Astrocyte of the cerebellum (primary cell): ENCODE results near the gene DYRK1A.

ENCODE experiments used
- DNase-seq: peaks from one replicate; pipeline ENCODE4 v3.0.0-alpha.2; 2011; ENCODE audit warnings: low read depth
- H3K4me3 ChIP-seq: 2 replicates; pipeline ENCODE4 v1.5.1; 2011; ENCODE audit warnings: mild to moderate bottlenecking, low read depth, low read length, moderate library complexity
- in situ Hi-C: cut with HindIII; loops from 2 replicates; pipeline ENCODE4 v1.10.0; 2017; ENCODE audit warnings: low sequenced_read_pairs
- TF ChIP-seq, protein P1 (sequence below): IDR thresholded peaks from 2 replicates; pipeline ENCODE4 v1.5.1; 2012; ENCODE audit warnings: low read length, low read depth, moderate library complexity, mild to moderate bottlenecking; ENCODE audit errors: missing control alignments

DYRK1A gene

DNA sequence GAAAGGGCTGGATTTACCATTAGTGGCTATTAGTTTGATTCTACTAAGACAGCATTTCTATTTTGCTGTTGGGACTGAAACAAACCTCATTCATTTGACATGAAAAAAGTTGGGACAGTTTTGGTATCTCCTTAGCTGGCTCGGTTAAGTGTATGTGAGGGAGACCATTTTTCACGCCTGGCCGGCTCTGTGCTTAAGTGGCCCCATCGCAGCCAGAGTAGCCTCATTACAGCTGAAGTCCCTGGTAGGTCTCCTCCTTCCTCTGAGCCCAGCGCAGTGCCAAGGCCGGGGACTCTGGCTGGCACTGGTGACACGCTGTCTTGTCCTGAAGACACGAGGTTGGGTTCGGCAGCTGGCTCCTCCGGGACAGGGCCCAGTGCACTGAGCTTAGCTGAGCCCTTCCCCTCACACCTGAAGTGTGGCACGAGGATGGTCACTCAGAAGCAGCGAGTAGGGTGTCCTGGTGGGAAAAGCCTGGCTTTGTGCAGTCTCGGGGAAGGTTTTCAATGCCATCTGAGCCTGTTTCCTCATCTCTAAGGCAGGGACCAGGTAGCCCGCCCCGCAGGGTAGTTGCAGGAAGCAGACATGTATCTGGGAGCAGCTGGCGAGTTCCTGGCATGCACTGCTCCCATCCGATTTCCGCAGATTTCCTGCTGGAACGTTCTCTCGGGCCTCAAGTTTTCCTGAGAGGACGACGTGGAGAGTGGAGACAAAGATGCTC, 196.5 kb downstream of the DYRK1A start:
- TF ChIP-seq, protein P1, sequence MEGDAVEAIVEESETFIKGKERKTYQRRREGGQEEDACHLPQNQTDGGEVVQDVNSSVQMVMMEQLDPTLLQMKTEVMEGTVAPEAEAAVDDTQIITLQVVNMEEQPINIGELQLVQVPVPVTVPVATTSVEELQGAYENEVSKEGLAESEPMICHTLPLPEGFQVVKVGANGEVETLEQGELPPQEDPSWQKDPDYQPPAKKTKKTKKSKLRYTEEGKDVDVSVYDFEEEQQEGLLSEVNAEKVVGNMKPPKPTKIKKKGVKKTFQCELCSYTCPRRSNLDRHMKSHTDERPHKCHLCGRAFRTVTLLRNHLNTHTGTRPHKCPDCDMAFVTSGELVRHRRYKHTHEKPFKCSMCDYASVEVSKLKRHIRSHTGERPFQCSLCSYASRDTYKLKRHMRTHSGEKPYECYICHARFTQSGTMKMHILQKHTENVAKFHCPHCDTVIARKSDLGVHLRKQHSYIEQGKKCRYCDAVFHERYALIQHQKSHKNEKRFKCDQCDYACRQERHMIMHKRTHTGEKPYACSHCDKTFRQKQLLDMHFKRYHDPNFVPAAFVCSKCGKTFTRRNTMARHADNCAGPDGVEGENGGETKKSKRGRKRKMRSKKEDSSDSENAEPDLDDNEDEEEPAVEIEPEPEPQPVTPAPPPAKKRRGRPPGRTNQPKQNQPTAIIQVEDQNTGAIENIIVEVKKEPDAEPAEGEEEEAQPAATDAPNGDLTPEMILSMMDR = no peak
- peak overlapping the region; percentile 59 for H3K4me3 ChIP-seq
- DNase-seq = no peak
- in situ Hi-C loops = no loop called here

DNA sequence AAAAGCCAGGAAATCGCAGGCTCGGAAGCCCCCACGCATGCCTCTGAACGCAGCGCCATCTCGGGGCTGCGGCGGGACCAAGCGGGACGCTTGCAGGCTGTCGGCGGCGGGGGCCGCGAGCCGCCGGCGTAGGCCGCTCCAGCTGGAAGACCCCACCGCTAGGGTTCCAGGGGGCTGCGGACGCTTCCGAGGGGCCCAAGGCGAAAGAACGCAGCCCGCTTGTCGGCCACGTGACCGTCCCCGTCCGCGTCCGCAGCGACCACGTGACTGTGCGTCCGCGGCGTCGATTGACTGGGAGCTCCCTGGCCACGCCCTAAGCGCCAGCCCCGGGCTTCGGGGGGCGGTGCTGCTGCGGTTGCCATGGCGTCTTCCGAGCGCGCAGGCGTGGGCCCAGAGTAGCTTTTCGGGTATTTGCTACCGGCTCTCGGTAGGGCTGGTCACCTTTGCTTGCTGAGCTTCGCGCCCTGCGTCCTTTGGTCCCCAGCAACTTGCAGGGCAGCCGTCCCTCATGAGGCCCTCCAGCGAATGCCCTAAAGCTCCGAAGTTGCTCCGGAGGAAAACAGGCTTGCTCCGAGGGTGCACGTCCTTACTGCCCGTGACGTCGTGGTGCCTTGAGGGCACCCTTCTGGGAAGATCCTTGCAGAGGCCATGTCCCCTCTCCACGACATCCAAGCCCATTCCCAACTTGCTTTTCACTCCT, 197.2 kb downstream of the DYRK1A start:
- peak; percentile 79 for DNase-seq
- in situ Hi-C loops = no loop called here
- peak overlapping the region; percentile 59 for H3K4me3 ChIP-seq
- TF ChIP-seq, protein P1 = peak; percentile 47

DNA sequence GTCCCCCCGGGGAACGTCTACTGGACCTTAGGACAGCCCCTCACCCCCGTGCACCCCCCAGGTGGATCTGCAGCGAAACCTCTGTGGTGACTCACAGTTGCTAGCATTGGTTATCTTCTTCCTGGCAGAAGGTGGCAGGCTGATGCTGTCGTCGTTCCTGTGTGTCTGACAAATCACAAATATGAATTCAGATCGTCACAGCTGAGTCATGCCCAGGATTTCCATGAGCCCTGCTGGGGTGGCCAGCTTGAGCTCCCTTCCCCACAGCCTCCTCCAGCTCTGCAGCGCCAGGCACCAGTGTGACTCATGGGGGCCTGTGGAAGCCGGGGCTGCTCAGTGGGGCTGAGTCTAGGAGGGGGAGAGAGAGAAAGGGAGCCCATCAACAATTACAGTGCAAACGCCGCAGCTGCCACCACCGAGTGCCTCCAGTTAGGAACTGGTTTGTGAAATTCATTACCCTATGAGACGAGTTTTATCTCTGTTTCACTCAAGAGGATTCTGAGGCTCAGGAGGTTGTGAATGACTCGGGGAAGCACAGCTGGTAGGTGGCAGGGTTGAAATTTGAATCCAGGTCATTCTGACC, 197.9 kb downstream of the DYRK1A start:
- in situ Hi-C loops = no loop called here
- peak overlapping the region; percentile 59 for H3K4me3 ChIP-seq
- DNase-seq = peak; percentile 94
- TF ChIP-seq, protein P1 = no peak

DNA sequence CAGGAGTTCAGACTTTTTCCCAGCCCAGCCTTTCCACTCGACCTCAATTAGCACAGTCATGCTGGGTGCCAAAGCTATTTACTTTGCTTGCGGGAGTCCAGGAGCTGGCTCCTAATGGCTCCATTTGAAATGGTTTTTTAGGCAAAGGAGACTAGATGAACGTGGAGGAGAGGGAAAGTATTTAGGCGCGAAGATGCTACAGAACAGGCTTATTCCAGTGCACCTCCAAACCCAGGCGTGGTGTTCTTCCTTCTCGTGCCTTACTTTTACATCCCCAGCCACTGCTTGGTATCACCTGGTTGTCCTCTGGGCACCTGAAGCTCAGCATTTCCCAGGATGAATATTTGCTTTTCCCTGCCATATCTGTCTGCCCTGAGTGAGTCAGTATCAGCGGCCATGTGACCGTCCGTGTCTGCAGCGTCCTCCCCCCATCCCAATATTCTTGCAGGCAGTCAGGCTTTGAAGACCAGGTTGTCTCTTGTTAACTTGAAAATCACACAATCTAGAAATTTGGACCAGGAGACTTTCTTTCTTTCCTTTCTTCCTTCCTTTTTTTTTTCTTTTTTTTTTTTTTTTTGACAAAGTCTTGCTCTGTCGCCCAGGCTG, 198.5 kb downstream of the DYRK1A start:
- in situ Hi-C loops = no loop called here
- peak overlapping the region; percentile 59 for H3K4me3 ChIP-seq
- TF ChIP-seq, protein P1 = no peak
- no peak for DNase-seq

DNA sequence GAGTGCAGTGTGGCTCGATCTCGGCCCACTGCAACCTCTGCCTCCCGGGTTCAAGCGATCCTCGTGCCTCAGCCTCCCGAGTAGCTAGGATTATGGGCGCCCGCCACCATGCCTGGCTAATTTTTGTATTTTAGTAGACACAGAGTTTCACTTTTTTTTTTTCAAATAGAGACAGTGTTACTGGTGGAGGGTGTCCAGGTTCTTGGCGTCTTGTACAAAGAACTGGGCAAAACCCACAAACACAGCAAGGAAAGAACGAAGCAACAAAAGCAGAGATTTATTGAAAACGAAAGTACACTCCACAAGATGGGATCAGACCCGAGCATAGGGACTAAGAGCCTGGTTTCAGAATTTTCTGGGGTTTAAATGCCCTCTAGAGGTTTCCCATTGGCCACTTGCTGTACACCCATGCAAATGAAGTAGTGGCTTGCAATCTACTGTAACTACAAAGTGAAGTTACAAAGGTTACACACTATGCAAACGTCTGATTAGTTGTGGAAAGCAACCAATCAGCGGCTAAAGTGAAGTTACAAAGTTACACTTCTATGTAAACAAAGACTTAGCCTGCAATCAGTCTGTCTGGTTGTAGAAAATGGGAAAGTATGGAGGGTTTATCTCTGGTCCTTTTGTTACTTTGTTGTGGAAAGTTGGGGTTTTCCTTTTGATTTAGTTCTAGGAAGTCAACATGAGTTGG, 199.1 kb downstream of the DYRK1A start:
- no peak for DNase-seq
- H3K4me3 ChIP-seq = peak overlapping the region; percentile 7
- in situ Hi-C loops = no loop called here
- TF ChIP-seq, protein P1 = no peak
